ENCODE results near the gene GPRC5C. TPM values are rescaled to one million over a fixed set of nuclear protein-coding genes. Genes with fewer than 3 reads are reported as not detected.

The GPRC5C gene, protein sequence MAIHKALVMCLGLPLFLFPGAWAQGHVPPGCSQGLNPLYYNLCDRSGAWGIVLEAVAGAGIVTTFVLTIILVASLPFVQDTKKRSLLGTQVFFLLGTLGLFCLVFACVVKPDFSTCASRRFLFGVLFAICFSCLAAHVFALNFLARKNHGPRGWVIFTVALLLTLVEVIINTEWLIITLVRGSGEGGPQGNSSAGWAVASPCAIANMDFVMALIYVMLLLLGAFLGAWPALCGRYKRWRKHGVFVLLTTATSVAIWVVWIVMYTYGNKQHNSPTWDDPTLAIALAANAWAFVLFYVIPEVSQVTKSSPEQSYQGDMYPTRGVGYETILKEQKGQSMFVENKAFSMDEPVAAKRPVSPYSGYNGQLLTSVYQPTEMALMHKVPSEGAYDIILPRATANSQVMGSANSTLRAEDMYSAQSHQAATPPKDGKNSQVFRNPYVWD
- total RNA-seq: not detected in 2 replicates

DNA sequence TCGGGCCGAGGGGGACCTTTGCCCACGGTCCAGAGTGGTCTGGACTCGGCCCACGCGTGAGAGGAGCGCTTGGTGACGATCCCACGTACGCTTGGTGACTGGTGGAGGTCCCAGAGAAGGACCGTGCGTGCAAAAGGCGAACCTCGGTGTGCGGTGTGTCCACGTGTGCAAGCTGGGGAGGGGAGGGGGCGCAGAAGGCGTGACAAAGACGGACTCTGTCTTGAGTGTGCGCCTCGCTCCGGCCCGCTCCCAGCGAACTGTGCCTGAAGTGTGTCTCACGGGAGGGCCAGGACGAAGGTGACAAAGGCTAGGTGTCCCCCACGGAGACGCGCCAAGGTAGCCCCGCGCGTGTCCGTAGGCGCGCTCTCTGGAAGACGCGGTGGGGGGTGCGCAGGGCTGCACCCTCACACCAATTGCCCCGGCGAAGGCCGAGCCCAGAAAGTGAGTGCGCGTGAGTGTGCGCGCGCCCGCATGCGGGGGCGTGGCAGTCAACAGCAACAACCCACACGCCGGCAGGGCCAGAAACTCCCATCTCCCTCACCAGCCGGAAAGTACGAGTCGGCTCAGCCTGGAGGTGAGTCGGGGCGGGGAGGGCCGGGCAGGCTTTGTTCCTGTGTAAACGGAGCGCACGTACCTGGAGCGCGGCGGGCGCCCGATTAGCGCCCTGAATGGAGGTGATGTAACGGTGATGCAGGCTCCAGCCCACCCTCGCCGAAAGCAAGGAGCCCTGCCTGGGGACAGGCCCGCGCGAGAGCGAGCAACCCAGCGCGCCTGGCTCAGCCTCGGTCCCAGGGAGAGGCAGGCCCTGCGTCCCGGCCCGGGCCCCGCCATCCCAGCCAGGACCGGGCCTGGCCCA lies at the start of gene GPRC5C:
Gene GPRC5C, plus strand, starts transcription at position 521 of the 856 bp plus-strand sequence. CDS start 7,689 bp downstream, outside the sequence.

GRCh38 chr17:74466111-74466827 lies 34.4 kb downstream of the GPRC5C start, which contains the start of gene CD300A:
CD300A (plus strand) TSS chr17:74466634; CDS start chr17:74466704, 70 bp downstream.

Small RNA genes within 50 kb of the gene (small RNA-seq; reads per million reads assigned to genes)
- gene RNA5SP448: not detected

Other genes with a start within 250 kb of the GPRC5C start
- 429 and 862 TPM in 2 replicates for gene RPL38, start 228.4 kb upstream of the GPRC5C start, total RNA-seq
- gene TTYH2, start 218.5 kb upstream of the GPRC5C start, total RNA-seq: 1.5 and 5.5 TPM in 2 replicates
- gene DNAI2, start 157.9 kb upstream of the GPRC5C start, total RNA-seq: not detected in 2 replicates
- gene KIF19, start 105.9 kb upstream of the GPRC5C start, total RNA-seq: 3.6 and 4.3 TPM in 2 replicates
- gene BTBD17, start 70.2 kb upstream of the GPRC5C start, total RNA-seq: under 0.01 TPM in 1 of 2 replicates, not detected in the other
- gene GPR142, start 64.6 kb upstream of the GPRC5C start, total RNA-seq: not detected in 2 replicates
- gene CD300A, start 34.5 kb downstream of the GPRC5C start, total RNA-seq: not detected in 2 replicates
- not detected in 2 replicates for gene CD300LB, start 99.4 kb downstream of the GPRC5C start, total RNA-seq
- gene CD300C, start 114.0 kb downstream of the GPRC5C start, total RNA-seq: not detected in 2 replicates
- not detected in 2 replicates for gene CD300H, start 135.4 kb downstream of the GPRC5C start, total RNA-seq
- not detected in 2 replicates for gene CD300LD, start 160.2 kb downstream of the GPRC5C start, total RNA-seq
- not detected in 2 replicates for gene CD300E, start 191.7 kb downstream of the GPRC5C start, total RNA-seq

All from thoracic aorta endothelial cell (primary cell).